ENCODE results near the gene COL5A1. TPM values are rescaled to one million over a fixed set of nuclear protein-coding genes. Genes with fewer than 3 reads are reported as not detected.
A peak's percentile ranks its signal among the peaks of the same experiment; 100 is the strongest.

The COL5A1 gene
- total and polyA plus RNA-seq, 2 experiments from 2014 or later, result 2.5 to 13.1 TPM

DNA sequence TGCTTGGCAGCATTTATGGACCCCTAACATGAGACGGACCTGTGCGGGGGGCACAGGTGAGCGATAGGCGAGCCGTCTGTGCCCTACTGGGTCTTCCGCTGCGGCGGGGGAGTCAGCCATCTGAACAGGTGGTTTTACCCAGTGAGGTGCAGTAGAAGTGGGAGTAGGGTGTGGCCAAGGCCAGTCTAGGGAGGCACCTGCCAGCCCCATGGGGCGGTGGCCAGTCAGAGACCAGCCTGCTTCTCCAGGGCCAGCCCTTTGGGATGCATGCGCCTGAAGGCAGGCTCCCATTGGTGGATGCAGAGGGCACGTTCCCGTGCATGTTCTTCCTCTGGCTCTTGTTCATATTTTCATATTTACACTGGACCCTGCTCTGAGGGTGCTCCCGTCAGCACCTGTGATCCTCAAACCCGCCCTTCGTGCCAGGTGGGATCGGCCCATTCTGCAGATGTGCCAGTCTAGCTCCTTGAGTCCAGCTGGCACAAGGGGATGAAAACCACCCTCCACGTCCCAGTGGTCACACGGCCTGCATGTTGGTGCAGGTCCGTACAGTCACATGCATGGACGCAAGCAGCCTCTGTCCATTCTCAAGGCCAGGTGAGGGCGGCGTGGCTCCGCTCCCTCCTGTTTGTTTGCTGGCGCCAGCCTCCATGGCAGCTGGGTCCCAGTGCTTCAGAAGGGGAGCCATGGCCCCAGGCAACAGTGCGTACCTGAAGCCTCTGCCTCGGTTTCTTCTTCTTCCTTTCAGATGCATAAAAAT lies 9.0 kb downstream of the COL5A1 start:
- Mint-ChIP-seq H3K9me3 (no peaks in the 10 kb centered on the region), H3K27ac (no peak overlapping the region), H3K4me3 (no peak overlapping the region), H3K4me1 (peaks cover 15% of the 10 kb centered on the region), H3K27me3 (ENCODE audit: insufficient read depth, low read depth, poor library complexity) (peaks cover 10% of the 10 kb centered on the region), H3K36me3 (ENCODE audit: low read depth) (no peaks in the 10 kb centered on the region)
- H3K9me2 ChIP-seq (ENCODE audit: insufficient read depth), result no peaks in the 10 kb centered on the region
- no peaks in the 10 kb centered on the region for H3K4me1 ChIP-seq (ENCODE audit: insufficient read depth)
- no peaks in the 10 kb centered on the region for H3K36me3 ChIP-seq (ENCODE audit: insufficient read depth)
- no peaks in the 10 kb centered on the region; the same call in 1 of the 2 replicates for H4K20me1 ChIP-seq (replicated peaks; ENCODE audit: insufficient read depth)
- TF ChIP-seq, protein P1, sequence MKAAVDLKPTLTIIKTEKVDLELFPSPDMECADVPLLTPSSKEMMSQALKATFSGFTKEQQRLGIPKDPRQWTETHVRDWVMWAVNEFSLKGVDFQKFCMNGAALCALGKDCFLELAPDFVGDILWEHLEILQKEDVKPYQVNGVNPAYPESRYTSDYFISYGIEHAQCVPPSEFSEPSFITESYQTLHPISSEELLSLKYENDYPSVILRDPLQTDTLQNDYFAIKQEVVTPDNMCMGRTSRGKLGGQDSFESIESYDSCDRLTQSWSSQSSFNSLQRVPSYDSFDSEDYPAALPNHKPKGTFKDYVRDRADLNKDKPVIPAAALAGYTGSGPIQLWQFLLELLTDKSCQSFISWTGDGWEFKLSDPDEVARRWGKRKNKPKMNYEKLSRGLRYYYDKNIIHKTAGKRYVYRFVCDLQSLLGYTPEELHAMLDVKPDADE (IDR thresholded peaks at IDR 0.05), result no peak
- TF ChIP-seq EZH2phosphoT487 (IDR thresholded peaks at IDR 0.05; ENCODE audit: unreplicated experiment) (no peak), JUNB (IDR thresholded peaks at IDR 0.05; ENCODE audit: unreplicated experiment) (no peak), EZH2 (IDR thresholded peaks at IDR 0.05; ENCODE audit: low read depth, unreplicated experiment) (no peak), NANOG (IDR thresholded peaks at IDR 0.05; ENCODE audit: borderline replicate concordance) (no peak), CREB1 (CRISPR knock-in tag; IDR thresholded peaks at IDR 0.05; ENCODE audit: low read depth) (no peak), POLR2AphosphoS5 (IDR thresholded peaks at IDR 0.05; ENCODE audit: low read depth) (no peak), ZNF114 (CRISPR knock-in tag; IDR thresholded peaks at IDR 0.05) (no peak), ZNF331 (CRISPR knock-in tag; IDR thresholded peaks at IDR 0.05; ENCODE audit: low read depth) (no peak), CTCF (conservative IDR thresholded peaks at IDR 0.05; ENCODE audit: low read depth in 2 of 2) (no peak), STAT1 (IDR thresholded peaks at IDR 0.05; ENCODE audit: unreplicated experiment) (no peak)
- TF ChIP-seq, protein P2, sequence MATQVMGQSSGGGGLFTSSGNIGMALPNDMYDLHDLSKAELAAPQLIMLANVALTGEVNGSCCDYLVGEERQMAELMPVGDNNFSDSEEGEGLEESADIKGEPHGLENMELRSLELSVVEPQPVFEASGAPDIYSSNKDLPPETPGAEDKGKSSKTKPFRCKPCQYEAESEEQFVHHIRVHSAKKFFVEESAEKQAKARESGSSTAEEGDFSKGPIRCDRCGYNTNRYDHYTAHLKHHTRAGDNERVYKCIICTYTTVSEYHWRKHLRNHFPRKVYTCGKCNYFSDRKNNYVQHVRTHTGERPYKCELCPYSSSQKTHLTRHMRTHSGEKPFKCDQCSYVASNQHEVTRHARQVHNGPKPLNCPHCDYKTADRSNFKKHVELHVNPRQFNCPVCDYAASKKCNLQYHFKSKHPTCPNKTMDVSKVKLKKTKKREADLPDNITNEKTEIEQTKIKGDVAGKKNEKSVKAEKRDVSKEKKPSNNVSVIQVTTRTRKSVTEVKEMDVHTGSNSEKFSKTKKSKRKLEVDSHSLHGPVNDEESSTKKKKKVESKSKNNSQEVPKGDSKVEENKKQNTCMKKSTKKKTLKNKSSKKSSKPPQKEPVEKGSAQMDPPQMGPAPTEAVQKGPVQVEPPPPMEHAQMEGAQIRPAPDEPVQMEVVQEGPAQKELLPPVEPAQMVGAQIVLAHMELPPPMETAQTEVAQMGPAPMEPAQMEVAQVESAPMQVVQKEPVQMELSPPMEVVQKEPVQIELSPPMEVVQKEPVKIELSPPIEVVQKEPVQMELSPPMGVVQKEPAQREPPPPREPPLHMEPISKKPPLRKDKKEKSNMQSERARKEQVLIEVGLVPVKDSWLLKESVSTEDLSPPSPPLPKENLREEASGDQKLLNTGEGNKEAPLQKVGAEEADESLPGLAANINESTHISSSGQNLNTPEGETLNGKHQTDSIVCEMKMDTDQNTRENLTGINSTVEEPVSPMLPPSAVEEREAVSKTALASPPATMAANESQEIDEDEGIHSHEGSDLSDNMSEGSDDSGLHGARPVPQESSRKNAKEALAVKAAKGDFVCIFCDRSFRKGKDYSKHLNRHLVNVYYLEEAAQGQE (IDR thresholded peaks at IDR 0.05; ENCODE audit: unreplicated experiment), result no peak
- TF ChIP-seq, protein P3, sequence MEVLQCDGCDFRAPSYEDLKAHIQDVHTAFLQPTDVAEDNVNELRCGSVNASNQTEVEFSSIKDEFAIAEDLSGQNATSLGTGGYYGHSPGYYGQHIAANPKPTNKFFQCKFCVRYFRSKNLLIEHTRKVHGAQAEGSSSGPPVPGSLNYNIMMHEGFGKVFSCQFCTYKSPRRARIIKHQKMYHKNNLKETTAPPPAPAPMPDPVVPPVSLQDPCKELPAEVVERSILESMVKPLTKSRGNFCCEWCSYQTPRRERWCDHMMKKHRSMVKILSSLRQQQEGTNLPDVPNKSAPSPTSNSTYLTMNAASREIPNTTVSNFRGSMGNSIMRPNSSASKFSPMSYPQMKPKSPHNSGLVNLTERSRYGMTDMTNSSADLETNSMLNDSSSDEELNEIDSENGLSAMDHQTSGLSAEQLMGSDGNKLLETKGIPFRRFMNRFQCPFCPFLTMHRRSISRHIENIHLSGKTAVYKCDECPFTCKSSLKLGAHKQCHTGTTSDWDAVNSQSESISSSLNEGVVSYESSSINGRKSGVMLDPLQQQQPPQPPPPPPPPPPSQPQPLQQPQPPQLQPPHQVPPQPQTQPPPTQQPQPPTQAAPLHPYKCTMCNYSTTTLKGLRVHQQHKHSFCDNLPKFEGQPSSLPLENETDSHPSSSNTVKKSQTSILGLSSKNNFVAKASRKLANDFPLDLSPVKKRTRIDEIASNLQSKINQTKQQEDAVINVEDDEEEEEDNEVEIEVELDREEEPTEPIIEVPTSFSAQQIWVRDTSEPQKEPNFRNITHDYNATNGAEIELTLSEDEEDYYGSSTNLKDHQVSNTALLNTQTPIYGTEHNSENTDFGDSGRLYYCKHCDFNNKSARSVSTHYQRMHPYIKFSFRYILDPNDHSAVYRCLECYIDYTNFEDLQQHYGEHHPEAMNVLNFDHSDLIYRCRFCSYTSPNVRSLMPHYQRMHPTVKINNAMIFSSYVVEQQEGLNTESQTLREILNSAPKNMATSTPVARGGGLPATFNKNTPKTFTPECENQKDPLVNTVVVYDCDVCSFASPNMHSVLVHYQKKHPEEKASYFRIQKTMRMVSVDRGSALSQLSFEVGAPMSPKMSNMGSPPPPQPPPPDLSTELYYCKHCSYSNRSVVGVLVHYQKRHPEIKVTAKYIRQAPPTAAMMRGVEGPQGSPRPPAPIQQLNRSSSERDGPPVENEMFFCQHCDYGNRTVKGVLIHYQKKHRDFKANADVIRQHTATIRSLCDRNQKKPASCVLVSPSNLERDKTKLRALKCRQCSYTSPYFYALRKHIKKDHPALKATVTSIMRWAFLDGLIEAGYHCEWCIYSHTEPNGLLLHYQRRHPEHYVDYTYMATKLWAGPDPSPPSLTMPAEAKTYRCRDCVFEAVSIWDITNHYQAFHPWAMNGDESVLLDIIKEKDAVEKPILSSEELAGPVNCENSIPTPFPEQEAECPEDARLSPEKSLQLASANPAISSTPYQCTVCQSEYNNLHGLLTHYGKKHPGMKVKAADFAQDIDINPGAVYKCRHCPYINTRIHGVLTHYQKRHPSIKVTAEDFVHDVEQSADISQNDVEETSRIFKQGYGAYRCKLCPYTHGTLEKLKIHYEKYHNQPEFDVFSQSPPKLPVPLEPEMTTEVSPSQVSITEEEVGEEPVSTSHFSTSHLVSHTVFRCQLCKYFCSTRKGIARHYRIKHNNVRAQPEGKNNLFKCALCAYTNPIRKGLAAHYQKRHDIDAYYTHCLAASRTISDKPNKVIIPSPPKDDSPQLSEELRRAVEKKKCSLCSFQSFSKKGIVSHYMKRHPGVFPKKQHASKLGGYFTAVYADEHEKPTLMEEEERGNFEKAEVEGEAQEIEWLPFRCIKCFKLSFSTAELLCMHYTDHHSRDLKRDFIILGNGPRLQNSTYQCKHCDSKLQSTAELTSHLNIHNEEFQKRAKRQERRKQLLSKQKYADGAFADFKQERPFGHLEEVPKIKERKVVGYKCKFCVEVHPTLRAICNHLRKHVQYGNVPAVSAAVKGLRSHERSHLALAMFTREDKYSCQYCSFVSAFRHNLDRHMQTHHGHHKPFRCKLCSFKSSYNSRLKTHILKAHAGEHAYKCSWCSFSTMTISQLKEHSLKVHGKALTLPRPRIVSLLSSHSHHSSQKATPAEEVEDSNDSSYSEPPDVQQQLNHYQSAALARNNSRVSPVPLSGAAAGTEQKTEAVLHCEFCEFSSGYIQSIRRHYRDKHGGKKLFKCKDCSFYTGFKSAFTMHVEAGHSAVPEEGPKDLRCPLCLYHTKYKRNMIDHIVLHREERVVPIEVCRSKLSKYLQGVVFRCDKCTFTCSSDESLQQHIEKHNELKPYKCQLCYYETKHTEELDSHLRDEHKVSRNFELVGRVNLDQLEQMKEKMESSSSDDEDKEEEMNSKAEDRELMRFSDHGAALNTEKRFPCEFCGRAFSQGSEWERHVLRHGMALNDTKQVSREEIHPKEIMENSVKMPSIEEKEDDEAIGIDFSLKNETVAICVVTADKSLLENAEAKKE (CRISPR knock-in tag; IDR thresholded peaks at IDR 0.05), result no peak
- H3K79me2 ChIP-seq (replicated peaks; ENCODE audit: insufficient read depth), result no peaks in the 10 kb centered on the region; the same call in 1 of the 2 replicates
- no peaks in the 10 kb centered on the region for H3K27me3 ChIP-seq (ENCODE audit: insufficient read depth)
- no peak overlapping the region for H3K4me3 ChIP-seq
- DNase-seq (ENCODE audit: low spot score) (no peak), ATAC-seq (0 out of 3 replicates have a peak, but pooled peaks have one; percentile 18)
- H3K4me2 ChIP-seq, result no peak overlapping the region
- H3F3A ChIP-seq (replicated peaks; ENCODE audit: low read depth), result no peaks in the 10 kb centered on the region
- H3K27ac ChIP-seq (ENCODE audit: low read depth), result no peak overlapping the region
- no peak overlapping the region for H2AFZ ChIP-seq

All from GM23338 (cell line).